Left lung (tissue), 10 donors: Measurements from ENCODE around the gene DUSP10. TPM values are rescaled to one million over a fixed set of nuclear protein-coding genes. Genes with fewer than 3 reads are reported as not detected.

Source experiments
- ATAC-seq: fragments of 200-7000 bp; cut with Tn5 transposase; one replicate; pipeline ENCODE4 v1.9.1; 2020; ENCODE audit warnings: moderate library complexity
- DNase-seq, 4 donors: peaks; one replicate each; pipeline ENCODE4 v3.0.0-alpha.2; 2013 to 2020
- H3K27ac ChIP-seq, 2 donors: fragments of 200-600 bp; sonication (generic) in 1 of 2; one replicate each; pipeline versions ENCODE4 v1.5.0 to v1.8.0; 2020 to 2021
- H3K27me3 ChIP-seq, 2 donors: fragments of 200-600 bp; sonication (generic) in 1 of 2; one replicate each; pipeline versions ENCODE4 v1.5.0 to v1.8.0; 2020 to 2021
- H3K36me3 ChIP-seq, 2 donors: fragments of 200-600 bp; sonication (generic) in 1 of 2; one replicate each; pipeline versions ENCODE4 v1.5.0 to v1.8.0; 2020 to 2021
- H3K4me1 ChIP-seq, 2 donors: fragments of 200-600 bp; one replicate each; pipeline ENCODE4 v1.8.0; 2021
- H3K4me3 ChIP-seq, 2 donors: fragments of 200-600 bp; sonication (generic) in 1 of 2; one replicate each; pipeline versions ENCODE4 v1.5.0 to v1.8.0; 2020 to 2021; ENCODE audit warnings: mild to moderate bottlenecking in 1 of 2
- H3K9me3 ChIP-seq, 2 donors: fragments of 200-600 bp; sonication (generic) in 1 of 2; one replicate each; pipeline versions ENCODE4 v1.5.0 to v1.8.0; 2020 to 2021
- intact Hi-C, 2 donors: fragments of 100-400 bp; cut with DNase I; formaldehyde crosslinking; loops; one replicate each; pipeline versions ENCODE4 v1.11.2 to v1.14.2; 2022
- polyA plus RNA-seq, 6 donors: library from polyadenylated mRNA; unstranded; fragments of 120-200 nt; gene quantifications; one replicate each; pipeline ENCODE4 v1.2.1, GENCODE V29; 2013; ENCODE audit not compliant: insufficient read length in 6 of 6
- total RNA-seq, 2 donors: library from RNA; stranded (reverse); fragmentation: NEBNext Ultra II Directional; extraction: Animal tissue kit (Norgen Biotek cat#: 25700); gene quantifications; one replicate each; pipeline ENCODE4 v1.2.1, GENCODE V29; 2021
- TF ChIP-seq, protein P1 (sequence below), 2 donors: fragments of 200-600 bp; sonication (generic) in 1 of 2; IDR thresholded peaks; one replicate each; pipeline versions ENCODE4 v1.5.0 to v1.8.0; 2021; ENCODE audit warnings: antibody characterized with exemption in 2 of 2
- donor health status: DM: no; HTN: yes; CAD: no.
- donor health status: DM: no; HTN: no; CAD: no.

The DUSP10 gene
- total and polyA plus RNA-seq, 8 donors = 4.6 to 14.5 (median 6.8) TPM

GRCh38 chr1:221655766-221656305, 86.1 kb downstream of the DUSP10 start:
- H3K9me3 ChIP-seq = no peaks in the 10 kb centered on the region
- no peaks in the 10 kb centered on the region for H3K4me1 ChIP-seq
- intact Hi-C loops = no loop called here
- H3K27me3 ChIP-seq = no peaks in the 10 kb centered on the region
- ATAC-seq (no peak), DNase-seq (no peak)
- no peaks in the 10 kb centered on the region for H3K36me3 ChIP-seq
- H3K4me3 ChIP-seq = no peak overlapping the region
- TF ChIP-seq, protein P1, sequence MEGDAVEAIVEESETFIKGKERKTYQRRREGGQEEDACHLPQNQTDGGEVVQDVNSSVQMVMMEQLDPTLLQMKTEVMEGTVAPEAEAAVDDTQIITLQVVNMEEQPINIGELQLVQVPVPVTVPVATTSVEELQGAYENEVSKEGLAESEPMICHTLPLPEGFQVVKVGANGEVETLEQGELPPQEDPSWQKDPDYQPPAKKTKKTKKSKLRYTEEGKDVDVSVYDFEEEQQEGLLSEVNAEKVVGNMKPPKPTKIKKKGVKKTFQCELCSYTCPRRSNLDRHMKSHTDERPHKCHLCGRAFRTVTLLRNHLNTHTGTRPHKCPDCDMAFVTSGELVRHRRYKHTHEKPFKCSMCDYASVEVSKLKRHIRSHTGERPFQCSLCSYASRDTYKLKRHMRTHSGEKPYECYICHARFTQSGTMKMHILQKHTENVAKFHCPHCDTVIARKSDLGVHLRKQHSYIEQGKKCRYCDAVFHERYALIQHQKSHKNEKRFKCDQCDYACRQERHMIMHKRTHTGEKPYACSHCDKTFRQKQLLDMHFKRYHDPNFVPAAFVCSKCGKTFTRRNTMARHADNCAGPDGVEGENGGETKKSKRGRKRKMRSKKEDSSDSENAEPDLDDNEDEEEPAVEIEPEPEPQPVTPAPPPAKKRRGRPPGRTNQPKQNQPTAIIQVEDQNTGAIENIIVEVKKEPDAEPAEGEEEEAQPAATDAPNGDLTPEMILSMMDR (IDR thresholded peaks at IDR 0.05) = no peak
- H3K27ac ChIP-seq = no peak overlapping the region
